RWPE2 (cell line): ENCODE measurements around the gene TMEM9.

Experiments used
- ATAC-seq: fragments of 200-7000 bp; cut with Tn5 transposase; 3 replicates; pipeline ENCODE4 v1.9.1; 2021; ENCODE audit warnings: low read depth
- DNase-seq: peaks from one replicate; pipeline ENCODE4 v3.0.0-alpha.2; 2020; ENCODE audit warnings: low spot score
- H3K27ac ChIP-seq: fragments of 450-650 bp; 2 replicates; pipeline ENCODE4 v1.5.1; 2017; ENCODE audit warnings: mild to moderate bottlenecking; ENCODE audit not compliant: poor library complexity, severe bottlenecking
- H3K27me3 ChIP-seq: fragments of 250-450 bp; sonication (Bioruptor Pico); 2 replicates; pipeline ENCODE4 v1.5.1; 2021; ENCODE audit warnings: mild to moderate bottlenecking, moderate library complexity; ENCODE audit not compliant: insufficient read depth, poor library complexity, severe bottlenecking
- H3K36me3 ChIP-seq: fragments of 250-450 bp; sonication (Bioruptor Pico); 2 replicates; pipeline ENCODE4 v1.5.1; 2020; ENCODE audit warnings: low read depth, mild to moderate bottlenecking, moderate library complexity
- H3K4me1 ChIP-seq: fragments of 250-450 bp; sonication (Bioruptor Pico); 2 replicates; pipeline ENCODE4 v1.5.1; 2021; ENCODE audit warnings: mild to moderate bottlenecking, moderate library complexity; ENCODE audit not compliant: insufficient read depth, poor library complexity, severe bottlenecking
- H3K4me3 ChIP-seq: fragments of 250-450 bp; sonication (Bioruptor Pico); 2 replicates; pipeline ENCODE4 v1.5.1; 2021; ENCODE audit warnings: mild to moderate bottlenecking, moderate library complexity; ENCODE audit not compliant: severe bottlenecking
- H3K9me3 ChIP-seq: fragments of 250-450 bp; sonication (Bioruptor Pico); 2 replicates; pipeline ENCODE4 v1.5.1; 2021; ENCODE audit warnings: mild to moderate bottlenecking, moderate library complexity; ENCODE audit not compliant: severe bottlenecking
- CTCF ChIP-seq: fragments of 450-650 bp; IDR thresholded peaks from one replicate; pipeline ENCODE4 v1.5.1; 2017; ENCODE audit warnings: mild to moderate bottlenecking, moderate library complexity; ENCODE audit not compliant: poor library complexity, severe bottlenecking

Gene TMEM9

GRCh38 chr1:201171063-201172036 lies 17.1 kb upstream of the TMEM9 start:
- ATAC-seq, result no peak; the same call in 1 of the 3 replicates
- peak; percentile 30 for TF ChIP-seq CTCF
- H3K4me1 ChIP-seq, result peaks cover 14% of the 10 kb centered on the region
- H3K9me3 ChIP-seq, result no peaks in the 10 kb centered on the region
- peak overlapping the region; percentile 32 for H3K4me3 ChIP-seq
- H3K27ac ChIP-seq, result no peak overlapping the region
- no peak for DNase-seq
- H3K36me3 ChIP-seq, result no peaks in the 10 kb centered on the region
- no peaks in the 10 kb centered on the region for H3K27me3 ChIP-seq

- DNase-seq, result peak; percentile 95
- TF ChIP-seq CTCF, result no peak
- no peaks in the 10 kb centered on the region for H3K36me3 ChIP-seq
- peak overlapping the region; percentile 32 for H3K4me3 ChIP-seq
- peaks cover 14% of the 10 kb centered on the region for H3K4me1 ChIP-seq
- ATAC-seq, result peak; percentile 97
- H3K27ac ChIP-seq, result peak overlapping the region; percentile 11
- no peaks in the 10 kb centered on the region for H3K9me3 ChIP-seq
- no peaks in the 10 kb centered on the region for H3K27me3 ChIP-seq
These were observed 16.3 kb upstream of the TMEM9 start for GRCh38 chr1:201170533-201171062.

- Histone ChIP-seq H3K9me3 (no peaks in the 10 kb centered on the region), H3K27me3 (no peaks in the 10 kb centered on the region), H3K36me3 (no peaks in the 10 kb centered on the region), H3K4me3 (peak overlapping the region; percentile 32), H3K4me1 (peaks cover 14% of the 10 kb centered on the region), H3K27ac (peak overlapping the region; percentile 11)
- DNase-seq (no peak), ATAC-seq (no peak)
- TF ChIP-seq CTCF, result no peak
These were observed 15.8 kb upstream of the TMEM9 start for GRCh38 chr1:201169971-201170532.

- ATAC-seq, result no peak
These were observed 14.9 kb upstream of the TMEM9 start for GRCh38 chr1:201169203-201169602.

More at GRCh38 chr1:201169203-201169602, 14.9 kb upstream of the TMEM9 start:
- no peaks in the 10 kb centered on the region for H3K27me3 ChIP-seq
- no peak for TF ChIP-seq CTCF
- no peaks in the 10 kb centered on the region for H3K36me3 ChIP-seq
- no peak overlapping the region for H3K4me3 ChIP-seq
- DNase-seq, result no peak
- H3K4me1 ChIP-seq, result peaks cover 14% of the 10 kb centered on the region
- no peaks in the 10 kb centered on the region for H3K9me3 ChIP-seq
- no peak overlapping the region for H3K27ac ChIP-seq
